IMR-90 (cell line): Measurements from ENCODE around the gene C17orf67. TPM values are rescaled to one million over a fixed set of nuclear protein-coding genes. Genes with fewer than 3 reads are reported as not detected.

Experiments used
- ATAC-seq: fragments of 200-7000 bp; cut with Tn5 transposase; 2 replicates; pipeline ENCODE4 v1.9.1; 2020; ENCODE audit warnings: low read depth, mild to moderate bottlenecking, moderate library complexity
- BruUV-seq: library from RNA; stranded (reverse); fragments of 400-500 nt; replicated peaks from 2 replicates; lab custom pipeline; 2021; lab: Mats Ljungman, UMichigan
- CTCF ChIA-PET: fragments of 300-600 bp; formaldehyde crosslinking; extraction: SDS; loops from one replicate; lab custom pipeline; 2021; ENCODE audit warnings: antibody characterized with exemption; lab: Yijun Ruan, JAX
- POLR2A ChIA-PET: fragments of 300-600 bp; sonication (Branson Sonifier 250); formaldehyde crosslinking; loops from one replicate; lab custom pipeline; 2022; ENCODE audit warnings: antibody characterized with exemption; ENCODE audit not compliant: unreplicated experiment; lab: Charles Lee
- DNase-seq: peaks from one replicate; pipeline ENCODE4 v3.0.0; 2013
- H2AFZ ChIP-seq: replicated peaks from 2 replicates; pipeline ENCODE3; 2013; ENCODE audit warnings: low read length, mild to moderate bottlenecking; ENCODE audit not compliant: poor library complexity
- H2AK5ac ChIP-seq: 2 replicates; pipeline ENCODE4 v1.6.1; 2013; ENCODE audit warnings: low read depth, low read length, inconsistent platforms
- H2AK9ac ChIP-seq: replicated peaks from 2 replicates; pipeline ENCODE3; 2013; ENCODE audit warnings: mild to moderate bottlenecking, low read depth, low read length, moderate library complexity; ENCODE audit not compliant: poor library complexity
- H2BK120ac ChIP-seq: 2 replicates; pipeline ENCODE4 v1.6.1; 2013; ENCODE audit warnings: low read depth, low read length, inconsistent platforms
- H2BK15ac ChIP-seq: 3 replicates; pipeline ENCODE4 v1.6.1; 2013; ENCODE audit warnings: low read depth, low read length, inconsistent platforms
- H2BK20ac ChIP-seq: 2 replicates; pipeline ENCODE4 v1.6.1; 2013; ENCODE audit warnings: low read depth, mild to moderate bottlenecking, inconsistent platforms, low read length, moderate library complexity
- H2BK5ac ChIP-seq: 2 replicates; pipeline ENCODE4 v1.6.1; 2013; ENCODE audit warnings: mild to moderate bottlenecking, low read depth, low read length, inconsistent platforms; ENCODE audit not compliant: poor library complexity, severe bottlenecking
- H3K14ac ChIP-seq: replicated peaks from 2 replicates; pipeline ENCODE4 v1.6.1; 2013; ENCODE audit warnings: low read depth, low read length, inconsistent platforms
- H3K18ac ChIP-seq: 2 replicates; pipeline ENCODE4 v1.6.1; 2013; ENCODE audit warnings: low read depth, low read length, control low read depth
- H3K23ac ChIP-seq: 2 replicates; pipeline ENCODE4 v1.6.1; 2013; ENCODE audit warnings: low read depth, low read length, inconsistent platforms
- H3K27ac ChIP-seq: 2 replicates; pipeline ENCODE4 v1.5.1; 2013; ENCODE audit warnings: mild to moderate bottlenecking, control low read depth, low read length; ENCODE audit not compliant: insufficient read depth
- H3K27me3 ChIP-seq: 2 replicates; pipeline ENCODE4 v1.6.1; 2013; ENCODE audit warnings: low read length; ENCODE audit not compliant: control insufficient read depth, insufficient read depth
- H3K36me3 ChIP-seq: 2 replicates; pipeline ENCODE4 v1.6.1; 2013; ENCODE audit warnings: low read length, mixed read lengths; ENCODE audit not compliant: control insufficient read depth, insufficient read depth
- H3K4ac ChIP-seq: 2 replicates; pipeline ENCODE4 v1.6.1; 2013; ENCODE audit warnings: low read depth, low read length, inconsistent platforms
- H3K4me1 ChIP-seq: 2 replicates; pipeline ENCODE4 v1.6.1; 2013; ENCODE audit warnings: low read length, mixed read lengths; ENCODE audit not compliant: control insufficient read depth, insufficient read depth
- H3K4me2 ChIP-seq: 2 replicates; pipeline ENCODE4 v1.6.1; 2013; ENCODE audit warnings: low read depth, mild to moderate bottlenecking, control low read depth, low read length, moderate library complexity
- H3K4me3 ChIP-seq: 2 replicates; pipeline ENCODE4 v1.5.1; 2013; ENCODE audit warnings: low read depth, mild to moderate bottlenecking, control low read depth, low read length, moderate library complexity; ENCODE audit not compliant: insufficient read depth
- H3K56ac ChIP-seq: 2 replicates; pipeline ENCODE4 v1.6.1; 2013; ENCODE audit warnings: low read length, inconsistent platforms; ENCODE audit not compliant: insufficient read depth; ENCODE audit errors: extremely low read depth
- H3K79me1 ChIP-seq, 2 experiments: 2 replicates each; pipeline ENCODE4 v1.6.1; 2013; ENCODE audit warnings: low read length in 2 of 2, inconsistent platforms in 1 of 2, low read depth in 1 of 2
- H3K9ac ChIP-seq: 2 replicates; pipeline ENCODE4 v1.6.1; 2013; ENCODE audit warnings: low read depth, low read length, control low read depth
- H3K9me1 ChIP-seq: 2 replicates; pipeline ENCODE4 v1.6.1; 2013; ENCODE audit warnings: low read length, inconsistent platforms; ENCODE audit not compliant: insufficient read depth
- H3K9me3 ChIP-seq: 2 replicates; pipeline ENCODE4 v1.6.1; 2013; ENCODE audit warnings: low read length; ENCODE audit not compliant: control insufficient read depth, insufficient read depth
- H4K20me1 ChIP-seq: 2 replicates; pipeline ENCODE4 v1.6.1; 2013; ENCODE audit warnings: low read length, inconsistent platforms; ENCODE audit not compliant: insufficient read depth
- H4K5ac ChIP-seq: 2 replicates; pipeline ENCODE4 v1.6.1; 2013; ENCODE audit warnings: mild to moderate bottlenecking, low read depth, low read length, control low read depth
- H4K8ac ChIP-seq, 2 experiments: 2 replicates each; pipeline ENCODE4 v1.6.1; 2013; ENCODE audit warnings: low read depth in 2 of 2, low read length in 2 of 2, control low read depth in 1 of 2, inconsistent platforms in 1 of 2
- H4K91ac ChIP-seq: 2 replicates; pipeline ENCODE4 v1.6.1; 2013; ENCODE audit warnings: low read depth, low read length, inconsistent platforms; ENCODE audit not compliant: insufficient read depth
- POLR2A ChIP-seq: IDR thresholded peaks from 2 replicates; pipeline ENCODE4 v1.6.1; 2012; ENCODE audit warnings: mild to moderate bottlenecking, low read depth, low read length
- WGBS, 2 experiments: methylation state at CpG; one replicate each; pipeline versions ENCODE4 v1.1.5 to v1.1.7; 2013; ENCODE audit warnings: missing lambda C conversion rate in 2 of 2; ENCODE audit not compliant: insufficient read length in 1 of 2; ENCODE audit errors: extremely low coverage in 2 of 2; 5-methylcytosine and 5-hydroxymethylcytosine counted together
- dilution Hi-C: fragments of 300-500 bp; cut with HindIII; formaldehyde crosslinking; loops from one replicate; pipeline ENCODE4 v1.14.3; 2018; ENCODE audit warnings: low sequenced_read_pairs; ENCODE audit not compliant: unreplicated experiment
- in situ Hi-C: fragments of 300-500 bp; cut with MboI; formaldehyde crosslinking; loops from 3 replicates; pipeline ENCODE4 v1.14.3; 2019; ENCODE audit warnings: low sequenced_read_pairs, inconsistent platforms, mixed read lengths
- intact Hi-C: fragments of 100-400 bp; cut with micrococcal nuclease; formaldehyde crosslinking; loops from 2 replicates; pipeline ENCODE4 v1.10.0; 2022
- polyA plus RNA-seq, 3 experiments: library from polyadenylated mRNA; depleted of rRNA; stranded (reverse); fragments of >200 nt; gene quantifications; 2 replicates each; pipeline ENCODE4 v1.2.3, GENCODE V29; 2012; ENCODE audit warnings: low replicate concordance in 1 of 3
- total RNA-seq: library from RNA; depleted of rRNA; stranded (reverse); fragments of >200 nt; gene quantifications from 2 replicates; pipeline ENCODE4 v1.2.3, GENCODE V29; 2012

Gene C17orf67
- total and polyA plus RNA-seq, 2 of the 4 experiments (the other 2 are of a cell fraction): 0.18 to 1.1 TPM

GRCh38 chr17:56845934-56846333 lies 12.2 kb upstream of the C17orf67 start:
- dilution Hi-C loops (no loop called here), in situ Hi-C loops (no loop called here), intact Hi-C loops (no loop called here)
- Histone ChIP-seq H3K9me3 (no peaks in the 10 kb centered on the region), H3K36me3 (peaks cover 9% of the 10 kb centered on the region), H2AFZ (no peak overlapping the region), H3K4me2 (no peak overlapping the region), H3K9ac (no peak overlapping the region), H3K27ac (no peak overlapping the region), H3K14ac (no peak overlapping the region), H2BK5ac (no peak overlapping the region), H2AK9ac (no peak overlapping the region), H4K8ac (no peak overlapping the region), H2BK15ac (no peak overlapping the region), H3K4me1 (no peaks in the 10 kb centered on the region), H3K4ac (no peak overlapping the region), H3K27me3 (no peaks in the 10 kb centered on the region), H2BK120ac (no peak overlapping the region), H2BK20ac (no peak overlapping the region), H3K9me1 (no peaks in the 10 kb centered on the region), H3K79me1 (no peaks in the 10 kb centered on the region; a peak in 1 of 4 replicates), H2AK5ac (no peak overlapping the region), H4K20me1 (no peaks in the 10 kb centered on the region), H3K4me3 (no peak overlapping the region), H4K5ac (no peak overlapping the region), H3K23ac (no peak overlapping the region), H4K91ac (no peak overlapping the region), H3K18ac (no peak overlapping the region), H3K56ac (no peak overlapping the region)
- POLR2A ChIA-PET: no interaction called here
- ATAC-seq (no peak), DNase-seq (no peak)
- BruUV-seq: no TSS peak
- CTCF ChIA-PET: no interaction called here
- WGBS, 2 experiments: no CpG with 5 or more reads among the region's 1 CpG
- TF ChIP-seq POLR2A: no peak
